Neural cell (in vitro differentiated cells): ENCODE measurements around the gene TXNIP. TPM values are rescaled to one million over a fixed set of nuclear protein-coding genes. Genes with fewer than 3 reads are reported as not detected.

Experiments used
- H2AFZ ChIP-seq: fragments of 200-600, 300-800 bp; sonication (generic), shearing (Covaris generic); 2 replicates; pipeline ENCODE4 v1.6.0; 2014; ENCODE audit warnings: low read depth, mild to moderate bottlenecking, antibody characterized with exemption, low read length, moderate library complexity
- H3F3A ChIP-seq: fragments of 200-600 bp; shearing (Covaris generic); 2 replicates; pipeline ENCODE4 v1.6.1; 2016; ENCODE audit warnings: mild to moderate bottlenecking, moderate library complexity, mixed read lengths, antibody characterized with exemption, low read length; ENCODE audit not compliant: insufficient read depth, poor library complexity, severe bottlenecking
- H3K27ac ChIP-seq: fragments of 200-600, 300-800 bp; sonication (generic), shearing (Covaris generic); 2 replicates; pipeline ENCODE4 v1.5.1; 2014; ENCODE audit warnings: mild to moderate bottlenecking, low read length, moderate library complexity
- H3K27me3 ChIP-seq: fragments of 300-800, 200-600 bp; sonication (generic), shearing (Covaris generic); 2 replicates; pipeline ENCODE4 v1.6.0; 2014; ENCODE audit warnings: mild to moderate bottlenecking, low read depth, low read length, moderate library complexity; ENCODE audit not compliant: insufficient read depth
- H3K36me3 ChIP-seq: fragments of 300-800, 200-600 bp; sonication (generic), shearing (Covaris generic); 2 replicates; pipeline ENCODE4 v1.5.1; 2014; ENCODE audit warnings: mild to moderate bottlenecking, antibody characterized with exemption, low read length, moderate library complexity; ENCODE audit not compliant: insufficient read depth
- H3K4me2 ChIP-seq: fragments of 300-800, 200-600 bp; sonication (generic), shearing (Covaris generic); 2 replicates; pipeline ENCODE4 v1.6.0; 2014; ENCODE audit warnings: mild to moderate bottlenecking, low read length
- H3K4me3 ChIP-seq: fragments of 300-800, 200-600 bp; sonication (generic), shearing (Covaris generic); 2 replicates; pipeline ENCODE4 v1.5.1; 2014; ENCODE audit warnings: mild to moderate bottlenecking, low read length, moderate library complexity
- H3K79me2 ChIP-seq: fragments of 200-600 bp; shearing (Covaris generic); replicated peaks from 2 replicates; pipeline ENCODE4 v1.6.0; 2014; ENCODE audit warnings: mild to moderate bottlenecking, low read length, moderate library complexity; ENCODE audit not compliant: insufficient read depth
- H3K9ac ChIP-seq: fragments of 300-800, 200-600 bp; sonication (generic), shearing (Covaris generic); 2 replicates; pipeline ENCODE4 v1.6.1; 2016; ENCODE audit warnings: mild to moderate bottlenecking, low read length, mixed read lengths
- H3K9me2 ChIP-seq: fragments of 200-600 bp; shearing (Covaris generic); 2 replicates; pipeline ENCODE4 v1.6.1; 2016; ENCODE audit warnings: mild to moderate bottlenecking, low read length, mixed read lengths; ENCODE audit not compliant: insufficient read depth
- H3K9me3 ChIP-seq: fragments of 200-600, 300-800 bp; sonication (generic), shearing (Covaris generic); 2 replicates; pipeline ENCODE4 v1.6.1; 2016; ENCODE audit warnings: mild to moderate bottlenecking, mixed run types, low read length, moderate library complexity, mixed read lengths
- H4K20me1 ChIP-seq: fragments of 200-600 bp; shearing (Covaris generic); 2 replicates; pipeline ENCODE4 v1.6.1; 2016; ENCODE audit warnings: mild to moderate bottlenecking, mixed run types; ENCODE audit not compliant: insufficient read depth
- EP300 ChIP-seq: fragments of 450-650 bp; conservative IDR thresholded peaks from 2 replicates; pipeline ENCODE4 v1.6.1; 2014; ENCODE audit warnings: antibody characterized with exemption, mild to moderate bottlenecking, moderate library complexity; ENCODE audit not compliant: poor library complexity, severe bottlenecking
- MXI1 ChIP-seq: fragments of 450-650 bp; conservative IDR thresholded peaks from 2 replicates; pipeline ENCODE4 v1.6.1; 2014; ENCODE audit warnings: antibody characterized with exemption, mild to moderate bottlenecking; ENCODE audit not compliant: poor library complexity, severe bottlenecking
- POLR2AphosphoS5 ChIP-seq: IDR thresholded peaks from 2 replicates; pipeline ENCODE4 v1.6.1; 2012
- RAD21 ChIP-seq: fragments of 450-650 bp; conservative IDR thresholded peaks from 2 replicates; pipeline ENCODE4 v1.6.1; 2014; ENCODE audit warnings: antibody characterized with exemption, mild to moderate bottlenecking, moderate library complexity
- SMC3 ChIP-seq: fragments of 450-650 bp; conservative IDR thresholded peaks from 2 replicates; pipeline ENCODE4 v1.6.1; 2014; ENCODE audit warnings: antibody characterized with exemption, mild to moderate bottlenecking, moderate library complexity; ENCODE audit not compliant: poor library complexity
- TAF1 ChIP-seq: IDR thresholded peaks from 2 replicates; pipeline ENCODE4 v1.6.1; 2012; ENCODE audit warnings: low read depth
- polyA plus RNA-seq: library from polyadenylated mRNA; depleted of rRNA; stranded (reverse); fragments of >200 nt; gene quantifications from 2 replicates; pipeline ENCODE4 v1.2.3, GENCODE V29; 2014
- TF ChIP-seq, protein P1 (sequence below): fragments of 450-650 bp; IDR thresholded peaks from 2 replicates; pipeline ENCODE4 v1.5.1; 2014; ENCODE audit warnings: antibody characterized with exemption, mild to moderate bottlenecking, moderate library complexity; ENCODE audit not compliant: poor library complexity, severe bottlenecking
- TF ChIP-seq, protein P2 (sequence below): IDR thresholded peaks from 2 replicates; pipeline ENCODE4 v1.6.1; 2012; ENCODE audit warnings: borderline replicate concordance

TXNIP gene
- polyA plus RNA-seq, 1 donor from 2014 or later = 140 TPM

DNA sequence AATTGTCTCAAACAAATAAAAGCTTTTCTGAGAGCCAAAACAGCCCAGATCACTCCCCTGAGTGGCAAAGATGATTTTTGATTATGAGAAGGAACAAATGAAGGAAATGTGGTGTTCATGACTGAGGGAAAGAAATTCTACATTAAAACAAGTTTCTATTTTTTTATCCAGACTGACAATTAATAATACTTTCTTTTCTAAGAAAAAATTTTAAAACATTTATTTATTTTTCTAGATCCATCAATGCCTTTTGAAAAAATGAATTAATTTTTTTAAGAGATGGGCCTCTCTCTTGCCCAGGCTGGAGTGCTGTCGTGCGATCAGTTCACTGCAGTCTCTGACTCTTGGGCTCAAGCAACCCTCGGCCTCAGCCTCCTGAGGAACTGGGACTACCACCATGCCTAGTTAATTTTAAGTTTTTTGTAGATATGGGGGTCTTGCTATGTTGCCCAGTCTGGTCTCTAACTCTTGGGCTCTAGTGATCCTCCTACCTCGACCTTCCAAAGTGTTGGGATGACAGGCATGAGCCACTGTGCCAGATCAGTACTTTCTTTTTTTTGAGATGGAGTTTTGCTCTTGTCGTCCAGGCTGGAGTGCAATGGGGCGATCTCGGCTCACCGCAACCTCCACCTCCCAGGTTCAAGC is 11.2 kb upstream of the TXNIP start:
- no peak overlapping the region for H3K4me3 ChIP-seq
- no peak for TF ChIP-seq SMC3
- TF ChIP-seq, protein P1, sequence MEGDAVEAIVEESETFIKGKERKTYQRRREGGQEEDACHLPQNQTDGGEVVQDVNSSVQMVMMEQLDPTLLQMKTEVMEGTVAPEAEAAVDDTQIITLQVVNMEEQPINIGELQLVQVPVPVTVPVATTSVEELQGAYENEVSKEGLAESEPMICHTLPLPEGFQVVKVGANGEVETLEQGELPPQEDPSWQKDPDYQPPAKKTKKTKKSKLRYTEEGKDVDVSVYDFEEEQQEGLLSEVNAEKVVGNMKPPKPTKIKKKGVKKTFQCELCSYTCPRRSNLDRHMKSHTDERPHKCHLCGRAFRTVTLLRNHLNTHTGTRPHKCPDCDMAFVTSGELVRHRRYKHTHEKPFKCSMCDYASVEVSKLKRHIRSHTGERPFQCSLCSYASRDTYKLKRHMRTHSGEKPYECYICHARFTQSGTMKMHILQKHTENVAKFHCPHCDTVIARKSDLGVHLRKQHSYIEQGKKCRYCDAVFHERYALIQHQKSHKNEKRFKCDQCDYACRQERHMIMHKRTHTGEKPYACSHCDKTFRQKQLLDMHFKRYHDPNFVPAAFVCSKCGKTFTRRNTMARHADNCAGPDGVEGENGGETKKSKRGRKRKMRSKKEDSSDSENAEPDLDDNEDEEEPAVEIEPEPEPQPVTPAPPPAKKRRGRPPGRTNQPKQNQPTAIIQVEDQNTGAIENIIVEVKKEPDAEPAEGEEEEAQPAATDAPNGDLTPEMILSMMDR = peak; percentile 8
- no peak overlapping the region for H3K9ac ChIP-seq
- H3K27me3 ChIP-seq = no peaks in the 10 kb centered on the region
- no peak overlapping the region for H3K4me2 ChIP-seq
- H3K9me2 ChIP-seq = no peaks in the 10 kb centered on the region
- no peaks in the 10 kb centered on the region for H3K9me3 ChIP-seq
- no peaks in the 10 kb centered on the region for H4K20me1 ChIP-seq
- H3F3A ChIP-seq = no peaks in the 10 kb centered on the region
- no peak overlapping the region for H3K27ac ChIP-seq
- no peaks in the 10 kb centered on the region for H3K36me3 ChIP-seq
- no peaks in the 10 kb centered on the region for H3K79me2 ChIP-seq
- H2AFZ ChIP-seq = no peak overlapping the region

DNA sequence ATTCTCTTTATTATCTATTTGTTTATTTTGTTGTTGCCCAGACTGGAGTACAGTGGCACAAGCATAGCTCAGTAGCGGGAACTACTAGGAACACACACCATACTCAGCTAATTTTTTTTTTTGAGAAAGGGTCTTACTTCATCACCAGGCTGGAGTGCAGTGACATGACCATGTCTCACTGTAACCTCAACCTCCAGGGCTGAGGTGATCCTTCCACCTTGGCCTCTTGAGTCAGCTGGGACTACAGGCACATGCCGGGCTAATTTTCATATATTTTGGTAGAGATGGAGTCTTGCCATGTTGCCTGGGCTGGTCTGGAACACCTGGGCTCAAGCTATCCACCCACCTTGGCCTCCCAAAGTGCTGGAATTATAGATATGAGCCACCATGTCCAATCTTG is 5.3 kb upstream of the TXNIP start:
- Histone ChIP-seq H3K27ac (no peak overlapping the region), H3K4me3 (no peak overlapping the region), H3K9me2 (no peaks in the 10 kb centered on the region), H2AFZ (no peak overlapping the region), H3K9me3 (no peaks in the 10 kb centered on the region), H3K9ac (no peak overlapping the region), H3K36me3 (no peaks in the 10 kb centered on the region), H4K20me1 (no peaks in the 10 kb centered on the region), H3K4me2 (no peak overlapping the region), H3F3A (no peaks in the 10 kb centered on the region), H3K79me2 (peaks cover 9% of the 10 kb centered on the region), H3K27me3 (no peaks in the 10 kb centered on the region)
- TF ChIP-seq EP300 (no peak), TAF1 (no peak), MXI1 (no peak), POLR2AphosphoS5 (no peak), RAD21 (no peak)
- TF ChIP-seq, protein P1 = no peak
- TF ChIP-seq, protein P2, sequence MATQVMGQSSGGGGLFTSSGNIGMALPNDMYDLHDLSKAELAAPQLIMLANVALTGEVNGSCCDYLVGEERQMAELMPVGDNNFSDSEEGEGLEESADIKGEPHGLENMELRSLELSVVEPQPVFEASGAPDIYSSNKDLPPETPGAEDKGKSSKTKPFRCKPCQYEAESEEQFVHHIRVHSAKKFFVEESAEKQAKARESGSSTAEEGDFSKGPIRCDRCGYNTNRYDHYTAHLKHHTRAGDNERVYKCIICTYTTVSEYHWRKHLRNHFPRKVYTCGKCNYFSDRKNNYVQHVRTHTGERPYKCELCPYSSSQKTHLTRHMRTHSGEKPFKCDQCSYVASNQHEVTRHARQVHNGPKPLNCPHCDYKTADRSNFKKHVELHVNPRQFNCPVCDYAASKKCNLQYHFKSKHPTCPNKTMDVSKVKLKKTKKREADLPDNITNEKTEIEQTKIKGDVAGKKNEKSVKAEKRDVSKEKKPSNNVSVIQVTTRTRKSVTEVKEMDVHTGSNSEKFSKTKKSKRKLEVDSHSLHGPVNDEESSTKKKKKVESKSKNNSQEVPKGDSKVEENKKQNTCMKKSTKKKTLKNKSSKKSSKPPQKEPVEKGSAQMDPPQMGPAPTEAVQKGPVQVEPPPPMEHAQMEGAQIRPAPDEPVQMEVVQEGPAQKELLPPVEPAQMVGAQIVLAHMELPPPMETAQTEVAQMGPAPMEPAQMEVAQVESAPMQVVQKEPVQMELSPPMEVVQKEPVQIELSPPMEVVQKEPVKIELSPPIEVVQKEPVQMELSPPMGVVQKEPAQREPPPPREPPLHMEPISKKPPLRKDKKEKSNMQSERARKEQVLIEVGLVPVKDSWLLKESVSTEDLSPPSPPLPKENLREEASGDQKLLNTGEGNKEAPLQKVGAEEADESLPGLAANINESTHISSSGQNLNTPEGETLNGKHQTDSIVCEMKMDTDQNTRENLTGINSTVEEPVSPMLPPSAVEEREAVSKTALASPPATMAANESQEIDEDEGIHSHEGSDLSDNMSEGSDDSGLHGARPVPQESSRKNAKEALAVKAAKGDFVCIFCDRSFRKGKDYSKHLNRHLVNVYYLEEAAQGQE = no peak
